Glutamatergic neuron (in vitro differentiated cells): ENCODE measurements around the gene EDN1. TPM values are rescaled to one million over a fixed set of nuclear protein-coding genes. Genes with fewer than 3 reads are reported as not detected.

ENCODE experiments used
- DNase-seq: peaks from one replicate; pipeline ENCODE4 v3.0.0; 2022
- H3K27ac Mint-ChIP-seq: one replicate; pipeline ENCODE4 v1.8.0; 2020; ENCODE audit warnings: mild to moderate bottlenecking, mixed read lengths, inconsistent platforms; ENCODE audit not compliant: unreplicated experiment
- H3K27me3 Mint-ChIP-seq: one replicate; pipeline ENCODE4 v1.8.0; 2020; ENCODE audit warnings: mild to moderate bottlenecking, moderate library complexity, mixed read lengths, inconsistent platforms; ENCODE audit not compliant: unreplicated experiment
- H3K36me3 Mint-ChIP-seq: one replicate; pipeline ENCODE4 v1.8.0; 2020; ENCODE audit warnings: mild to moderate bottlenecking, mixed read lengths, inconsistent platforms; ENCODE audit not compliant: unreplicated experiment
- H3K4me1 Mint-ChIP-seq: one replicate; pipeline ENCODE4 v1.8.0; 2020; ENCODE audit warnings: mild to moderate bottlenecking, low read depth, mixed read lengths, inconsistent platforms; ENCODE audit not compliant: unreplicated experiment
- H3K4me3 Mint-ChIP-seq: one replicate; pipeline ENCODE4 v1.8.0; 2020; ENCODE audit warnings: mild to moderate bottlenecking, mixed read lengths, inconsistent platforms; ENCODE audit not compliant: unreplicated experiment
- H3K9me3 Mint-ChIP-seq: one replicate; pipeline ENCODE4 v1.8.0; 2020; ENCODE audit warnings: mild to moderate bottlenecking, moderate library complexity, mixed read lengths, inconsistent platforms; ENCODE audit not compliant: unreplicated experiment
- CTCF ChIP-seq: fragments of 200-600 bp; sonication (generic); IDR thresholded peaks from one replicate; pipeline ENCODE4 v1.5.0; 2021; ENCODE audit not compliant: partially characterized antibody, unreplicated experiment
- total RNA-seq: library from RNA; stranded (reverse); fragmentation: NEBNext Ultra II Directional; extraction: Animal tissue kit (Norgen Biotek cat#: 25700); gene quantifications from one replicate; pipeline ENCODE4 v1.2.1, GENCODE V29; 2021; ENCODE audit not compliant: unreplicated experiment

Gene EDN1
- total RNA-seq, 1 donor from 2014 or later: 0.54 TPM

- DNase-seq: no peak
- no peak overlapping the region for H3K4me3 Mint-ChIP-seq
- H3K4me1 Mint-ChIP-seq: peaks cover 18% of the 10 kb centered on the region
Observed at GRCh38 chr6:12293235-12293930, 3.2 kb downstream of the EDN1 start.

GRCh38 chr6:12293931-12294807, 4.0 kb downstream of the EDN1 start:
- TF ChIP-seq CTCF: no peak
- H3K27ac Mint-ChIP-seq: no peak overlapping the region
- no peaks in the 10 kb centered on the region for H3K36me3 Mint-ChIP-seq
- no peak for DNase-seq
- H3K4me3 Mint-ChIP-seq: no peak overlapping the region
- H3K27me3 Mint-ChIP-seq: peaks cover 6% of the 10 kb centered on the region
- H3K4me1 Mint-ChIP-seq: peaks cover 18% of the 10 kb centered on the region
- H3K9me3 Mint-ChIP-seq: peaks cover 5% of the 10 kb centered on the region

More at GRCh38 chr6:12293235-12293930, 3.2 kb downstream of the EDN1 start:
- H3K36me3 Mint-ChIP-seq: no peaks in the 10 kb centered on the region
- H3K27me3 Mint-ChIP-seq: peaks cover 6% of the 10 kb centered on the region
- H3K9me3 Mint-ChIP-seq: peaks cover 5% of the 10 kb centered on the region
- TF ChIP-seq CTCF: no peak
- H3K27ac Mint-ChIP-seq: no peak overlapping the region

GRCh38 chr6:12294851-12295536, 4.8 kb downstream of the EDN1 start:
- Mint-ChIP-seq H3K9me3 (peaks cover 5% of the 10 kb centered on the region), H3K36me3 (no peaks in the 10 kb centered on the region), H3K4me1 (peaks cover 15% of the 10 kb centered on the region), H3K4me3 (no peak overlapping the region), H3K27ac (no peak overlapping the region), H3K27me3 (peaks cover 4% of the 10 kb centered on the region)
- DNase-seq: no peak
- no peak for TF ChIP-seq CTCF

- no peak for TF ChIP-seq CTCF
- no peaks in the 10 kb centered on the region for H3K27me3 Mint-ChIP-seq
- peaks cover 5% of the 10 kb centered on the region for H3K9me3 Mint-ChIP-seq
- H3K4me1 Mint-ChIP-seq: peaks cover 12% of the 10 kb centered on the region
- DNase-seq: no peak
- no peak overlapping the region for H3K27ac Mint-ChIP-seq
- H3K4me3 Mint-ChIP-seq: no peak overlapping the region
- H3K36me3 Mint-ChIP-seq: no peaks in the 10 kb centered on the region
Observed at GRCh38 chr6:12295558-12296254, 5.5 kb downstream of the EDN1 start.
